ENCODE data around the gene TCTN3.
"Not testable (repeated sequence)": the region's sequence is repeated elsewhere in the genome, so short reads cannot be mapped to it uniquely, and the experiment has no call there.

Gene TCTN3

GRCh38 chr10:95693668-95694534 is at the start of gene TCTN3:
TSS of gene TCTN3 (minus strand) at chr10:95693927. CDS start at chr10:95693899, 28 bp downstream.
- peak; percentile 94 for DNase-seq

GRCh38 chr10:95742962-95743535 is 49.3 kb upstream of the TCTN3 start:
- no peak for DNase-seq

- peak; percentile 53 for DNase-seq
These were observed 48.8 kb upstream of the TCTN3 start for GRCh38 chr10:95742485-95742884.

- DNase-seq = no peak
These were observed 48.2 kb upstream of the TCTN3 start for GRCh38 chr10:95741807-95742467.

GRCh38 chr10:95739056-95739455 is 45.3 kb upstream of the TCTN3 start:
- no peak for DNase-seq

- not testable (repeated sequence) for DNase-seq
These were observed 39.2 kb upstream of the TCTN3 start for GRCh38 chr10:95732907-95733306.

- DNase-seq = no peak
These were observed 36.5 kb upstream of the TCTN3 start for GRCh38 chr10:95730233-95730632.

GRCh38 chr10:95729323-95730055 is 35.8 kb upstream of the TCTN3 start:
- no peak for DNase-seq

- no peak for DNase-seq
These were observed 34.8 kb upstream of the TCTN3 start for GRCh38 chr10:95728526-95728925.

GRCh38 chr10:95722496-95722895 is 28.8 kb upstream of the TCTN3 start:
- DNase-seq = not testable (repeated sequence)

- not testable (repeated sequence) for DNase-seq
These were observed 27.0 kb upstream of the TCTN3 start for GRCh38 chr10:95720745-95721144.

GRCh38 chr10:95716866-95717265 is 23.1 kb upstream of the TCTN3 start:
- DNase-seq = no peak

- no peak for DNase-seq
These were observed 22.7 kb upstream of the TCTN3 start for GRCh38 chr10:95716466-95716865.

GRCh38 chr10:95711492-95711891 is 17.8 kb upstream of the TCTN3 start:
- DNase-seq = no peak

- DNase-seq = no peak
These were observed 13.3 kb upstream of the TCTN3 start for GRCh38 chr10:95706990-95707389.

GRCh38 chr10:95706573-95706972 is 12.8 kb upstream of the TCTN3 start:
- DNase-seq = no peak

GRCh38 chr10:95698415-95698814 is 4.7 kb upstream of the TCTN3 start:
- no peak for DNase-seq

GRCh38 chr10:95697429-95697828 is 3.7 kb upstream of the TCTN3 start:
- no peak for DNase-seq

- DNase-seq = no peak
These were observed 938 bp upstream of the TCTN3 start for GRCh38 chr10:95694665-95695064.

GRCh38 chr10:95693071-95693667 is 558 bp downstream of the TCTN3 start:
- DNase-seq = no peak

- DNase-seq = no peak
These were observed 2.4 kb downstream of the TCTN3 start for GRCh38 chr10:95691281-95691680.

- no peak for DNase-seq
These were observed 5.1 kb downstream of the TCTN3 start for GRCh38 chr10:95688648-95689047.

GRCh38 chr10:95683966-95684365 is 9.8 kb downstream of the TCTN3 start:
- DNase-seq = no peak
